Aorta (tissue), 5 donors: Measurements from ENCODE around the gene PHACTR3. TPM values are rescaled to one million over a fixed set of nuclear protein-coding genes. Genes with fewer than 3 reads are reported as not detected.
A peak's percentile ranks its signal among the peaks of the same experiment; 100 is the strongest.

ENCODE experiments used
- ATAC-seq: fragments of 200-7000 bp; cut with Tn5 transposase; one replicate; pipeline ENCODE4 v1.9.1; 2022; ENCODE audit warnings: moderate library complexity; ENCODE audit not compliant: low FRiP score
- DNase-seq, 2 donors: peaks; one replicate each; pipeline ENCODE4 v3.0.0-alpha.2; 2020
- H3K27ac ChIP-seq, 2 donors: one replicate each; pipeline ENCODE4 v1.5.1; 2013; ENCODE audit warnings: low read length in 2 of 2, mild to moderate bottlenecking in 2 of 2, moderate library complexity in 2 of 2, control low read depth in 1 of 2, inconsistent platforms in 1 of 2, low read depth in 1 of 2
- H3K27me3 ChIP-seq, 2 donors: one replicate each; pipeline ENCODE4 v1.6.1; 2013; ENCODE audit warnings: control low read depth in 1 of 2, low read length in 1 of 2, mild to moderate bottlenecking in 1 of 2, moderate library complexity in 1 of 2; ENCODE audit not compliant: insufficient read depth in 2 of 2, control insufficient read depth in 1 of 2
- H3K36me3 ChIP-seq, 2 donors: one replicate each; pipeline ENCODE4 v1.6.1; 2013; ENCODE audit warnings: control low read depth in 1 of 2, low read length in 1 of 2, mild to moderate bottlenecking in 1 of 2; ENCODE audit not compliant: insufficient read depth in 2 of 2, control insufficient read depth in 1 of 2
- H3K4me1 ChIP-seq, 2 donors: one replicate each; pipeline ENCODE4 v1.6.1; 2013; ENCODE audit warnings: low read length in 2 of 2, control low read depth in 1 of 2, mild to moderate bottlenecking in 1 of 2, moderate library complexity in 1 of 2; ENCODE audit not compliant: insufficient read depth in 2 of 2, control insufficient read depth in 1 of 2
- H3K4me3 ChIP-seq, 2 donors: one replicate each; pipeline ENCODE4 v1.5.1; 2013; ENCODE audit warnings: low read length in 2 of 2, control low read depth in 1 of 2, mild to moderate bottlenecking in 1 of 2
- H3K9me3 ChIP-seq: one replicate; pipeline ENCODE4 v1.6.1; 2013; ENCODE audit warnings: mild to moderate bottlenecking, low read length; ENCODE audit not compliant: control insufficient read depth
- WGBS, 2 donors: extraction: QIAGEN DNeasy Blood & Tissue Kit; methylation state at CpG; one replicate each; pipeline ENCODE4 v1.1.7; 2013; 5-methylcytosine and 5-hydroxymethylcytosine counted together
- intact Hi-C, 2 donors: fragments of 100-400 bp; cut with DNase I; formaldehyde crosslinking; loops; one replicate each; pipeline versions ENCODE4 v1.14.2 to v1.15.0; 2022
- polyA plus RNA-seq, 2 donors: library from polyadenylated mRNA; stranded (reverse); fragments of 200-250 nt; gene quantifications; one replicate each; pipeline ENCODE4 v1.2.3, GENCODE V29; 2013
- total RNA-seq, 2 donors: library from RNA; stranded (reverse); fragmentation: NEBNext Ultra II Directional; extraction: Animal tissue kit (Norgen Biotek cat#: 25700); gene quantifications; one replicate each; pipeline ENCODE4 v1.2.1, GENCODE V29; 2021
- donor health status: healthy with polysubstance abuse.
- donor health status: Bipolar disorder and iron deficiency.
- donor health status: DM: no; HTN: no; CAD: no.
- donor health status: DM: no; HTN: no; CAD: no.
- donor health status: DM: yes; HTN: yes; CAD: no.

PHACTR3 gene
- total and polyA plus RNA-seq, 4 donors: 0.16 to 0.27 TPM; not detected in 2

GRCh38 chr20:59629141-59630045, 25.1 kb downstream of the PHACTR3 start:
- H3K4me3 ChIP-seq: no peak overlapping the region
- ATAC-seq (no peak), DNase-seq (no peak)
- intact Hi-C loops: no loop called here
- H3K4me1 ChIP-seq: no peaks in the 10 kb centered on the region
- no peaks in the 10 kb centered on the region for H3K9me3 ChIP-seq
- no peaks in the 10 kb centered on the region for H3K36me3 ChIP-seq
- H3K27ac ChIP-seq: no peak overlapping the region
- 87% methylated on average over 15 of the region's 16 CpGs for WGBS, 2 donors
- H3K27me3 ChIP-seq: no peaks in the 10 kb centered on the region

GRCh38 chr20:59630526-59630925, 26.2 kb downstream of the PHACTR3 start:
- no peak overlapping the region for H3K4me3 ChIP-seq
- no peaks in the 10 kb centered on the region for H3K27me3 ChIP-seq
- 57 to 72% methylated on average over 8 of the region's 8 CpGs for WGBS, 2 donors
- H3K27ac ChIP-seq: no peak overlapping the region
- H3K4me1 ChIP-seq: no peaks in the 10 kb centered on the region
- no peak for ATAC-seq
- intact Hi-C loops: no loop called here
- DNase-seq: no peak
- H3K9me3 ChIP-seq: no peaks in the 10 kb centered on the region
- no peaks in the 10 kb centered on the region for H3K36me3 ChIP-seq

DNA sequence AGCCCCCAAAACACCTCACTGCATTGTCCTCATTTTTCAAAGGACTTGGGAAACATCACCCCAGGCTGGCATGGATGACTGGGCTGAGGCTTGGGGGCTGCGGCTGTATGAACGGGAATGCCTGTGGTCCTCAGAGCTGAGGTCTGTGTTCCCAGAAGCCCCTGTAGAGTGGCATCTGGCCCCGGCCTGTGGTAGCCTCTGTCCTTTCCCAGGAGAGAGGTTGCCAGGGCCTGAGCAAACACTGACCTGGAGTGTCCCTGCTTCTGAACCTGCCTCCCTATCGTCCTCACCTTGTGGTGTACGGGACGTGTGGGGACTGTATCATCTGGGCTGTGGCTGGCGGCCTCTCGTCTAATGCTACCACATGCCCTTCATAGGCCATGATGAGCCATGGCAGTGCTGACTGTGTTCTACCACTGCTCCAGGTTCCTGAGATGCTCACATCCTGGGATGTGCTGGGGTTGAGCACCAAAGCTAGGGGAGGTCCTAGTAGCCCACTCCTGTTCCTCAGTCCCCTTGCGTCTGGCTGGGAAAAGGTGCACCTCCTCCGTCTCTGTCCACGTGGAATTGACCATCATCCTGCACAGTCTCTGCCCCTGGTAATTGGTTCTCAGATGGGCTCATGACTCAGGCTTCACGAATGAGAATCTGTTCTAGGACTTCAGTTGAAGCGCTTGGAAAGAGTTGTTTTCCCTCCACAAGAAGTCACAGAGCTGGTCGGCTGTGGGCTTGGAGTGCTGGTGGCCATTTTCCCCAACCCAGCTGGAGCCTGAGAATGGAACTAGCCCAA, 27.6 kb downstream of the PHACTR3 start:
- Histone ChIP-seq H3K27me3 (no peaks in the 10 kb centered on the region), H3K27ac (no peak overlapping the region), H3K9me3 (no peaks in the 10 kb centered on the region), H3K4me3 (no peak overlapping the region), H3K4me1 (no peaks in the 10 kb centered on the region), H3K36me3 (no peaks in the 10 kb centered on the region)
- intact Hi-C loops: no loop called here
- ATAC-seq (no peak), DNase-seq (no peak)
- WGBS, 2 donors: 84 to 85% methylated on average over 14 of the region's 14 CpGs

DNA sequence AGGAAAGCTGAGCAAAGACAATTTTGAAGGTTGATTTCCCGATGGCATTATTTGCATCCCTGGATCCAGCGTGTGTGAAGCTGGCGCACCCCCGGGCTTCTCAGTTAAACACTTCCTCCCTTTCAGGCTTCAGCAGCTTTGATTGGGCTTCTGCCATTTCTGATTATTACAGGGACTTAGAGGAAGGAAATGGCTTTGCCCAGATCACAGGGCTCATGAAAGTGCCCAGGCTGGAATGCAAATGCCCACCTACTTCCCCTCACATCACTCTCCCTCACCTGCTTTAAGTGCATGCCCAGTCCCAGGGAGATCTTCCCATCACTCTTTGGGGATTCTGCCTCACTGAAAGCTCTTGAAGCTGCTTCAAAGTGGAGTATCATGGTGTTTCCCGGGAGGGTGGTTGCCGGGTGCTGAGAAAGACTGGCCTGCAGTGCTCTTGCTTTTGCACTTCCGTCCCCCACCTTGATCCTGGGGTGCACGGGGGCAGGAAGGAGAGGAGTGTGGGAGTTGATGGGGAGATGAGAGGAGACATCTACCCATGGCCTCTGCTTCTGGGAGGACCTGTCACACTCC, 28.3 kb downstream of the PHACTR3 start:
- H3K27me3 ChIP-seq: no peaks in the 10 kb centered on the region
- intact Hi-C loops: no loop called here
- no peaks in the 10 kb centered on the region for H3K4me1 ChIP-seq
- 78 to 79% methylated on average over 8 of the region's 8 CpGs for WGBS, 2 donors
- H3K36me3 ChIP-seq: no peaks in the 10 kb centered on the region
- DNase-seq (no peak), ATAC-seq (no peak)
- no peak overlapping the region for H3K27ac ChIP-seq
- H3K4me3 ChIP-seq: no peak overlapping the region
- H3K9me3 ChIP-seq: no peaks in the 10 kb centered on the region

DNA sequence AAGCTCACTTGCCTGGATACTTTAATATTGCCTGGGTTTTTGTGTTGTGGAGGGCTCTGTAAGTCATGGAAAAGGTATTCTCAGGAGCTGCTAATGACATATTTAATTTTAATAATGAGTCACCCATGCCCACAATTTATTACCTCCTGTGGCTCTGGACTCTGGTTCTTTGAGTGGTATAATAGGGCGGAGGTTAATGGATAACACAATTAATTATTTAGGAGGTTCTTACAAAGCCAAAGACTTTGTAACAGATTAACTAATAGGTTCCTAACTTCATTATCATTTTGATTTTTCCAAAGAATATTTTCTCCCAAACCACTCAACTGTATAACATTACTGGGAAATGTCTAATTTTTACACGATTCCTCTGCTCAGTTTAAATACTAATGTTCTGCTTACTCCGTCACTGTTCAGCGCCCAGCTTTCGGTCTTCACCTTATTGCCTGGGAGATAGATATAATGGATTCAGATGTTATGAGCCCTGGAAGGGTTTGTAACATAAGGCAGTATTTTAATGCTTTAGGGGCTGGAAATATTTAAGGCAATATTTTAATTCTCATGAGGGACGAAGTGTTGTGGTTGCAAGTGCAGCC, 29.4 kb downstream of the PHACTR3 start:
- no peaks in the 10 kb centered on the region for H3K4me1 ChIP-seq
- no peak overlapping the region for H3K27ac ChIP-seq
- H3K4me3 ChIP-seq: no peak overlapping the region
- 80 to 84% methylated on average over 6 of the region's 6 CpGs for WGBS, 2 donors
- ATAC-seq (no peak), DNase-seq (peak in 1 of 2 donors; percentile 21)
- H3K9me3 ChIP-seq: no peaks in the 10 kb centered on the region
- no peaks in the 10 kb centered on the region for H3K27me3 ChIP-seq
- intact Hi-C loops: no loop called here
- H3K36me3 ChIP-seq: no peaks in the 10 kb centered on the region

DNA sequence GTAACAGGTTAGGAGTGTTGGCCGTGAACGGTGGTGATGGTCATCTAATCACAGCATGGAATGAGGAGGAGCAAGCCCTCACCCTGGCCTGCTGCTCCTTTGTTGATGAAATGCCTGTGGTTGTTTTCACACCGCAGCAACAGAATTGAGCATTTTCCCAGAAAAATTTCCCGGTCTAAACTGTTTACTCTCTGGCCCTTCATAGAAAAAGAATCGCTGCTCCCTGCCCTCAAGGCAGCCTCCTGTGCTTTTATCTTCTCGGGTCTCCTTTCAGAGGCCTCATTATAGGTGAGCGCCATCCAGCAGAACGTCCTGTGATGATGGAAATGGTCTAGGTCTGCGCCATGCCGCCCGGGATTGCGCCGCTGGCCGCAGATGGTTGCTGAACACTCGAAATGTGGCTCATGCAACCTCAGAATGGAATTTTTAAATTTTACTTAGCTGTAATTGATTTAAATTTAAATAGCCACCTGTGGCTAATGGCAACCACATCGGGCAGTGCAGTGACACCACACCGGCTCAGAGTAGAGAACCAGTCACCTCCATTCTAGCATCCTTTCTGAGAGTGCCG, 30.2 kb downstream of the PHACTR3 start:
- no peak for ATAC-seq
- Histone ChIP-seq H3K27me3 (no peaks in the 10 kb centered on the region), H3K4me3 (no peak overlapping the region), H3K36me3 (no peaks in the 10 kb centered on the region), H3K9me3 (no peaks in the 10 kb centered on the region), H3K4me1 (no peaks in the 10 kb centered on the region), H3K27ac (no peak overlapping the region)
- peak in 1 of 2 donors; percentile 24 for DNase-seq
- WGBS, 2 donors: 71 to 72% methylated on average over 18 of the region's 18 CpGs
- intact Hi-C loops: no loop called here

DNA sequence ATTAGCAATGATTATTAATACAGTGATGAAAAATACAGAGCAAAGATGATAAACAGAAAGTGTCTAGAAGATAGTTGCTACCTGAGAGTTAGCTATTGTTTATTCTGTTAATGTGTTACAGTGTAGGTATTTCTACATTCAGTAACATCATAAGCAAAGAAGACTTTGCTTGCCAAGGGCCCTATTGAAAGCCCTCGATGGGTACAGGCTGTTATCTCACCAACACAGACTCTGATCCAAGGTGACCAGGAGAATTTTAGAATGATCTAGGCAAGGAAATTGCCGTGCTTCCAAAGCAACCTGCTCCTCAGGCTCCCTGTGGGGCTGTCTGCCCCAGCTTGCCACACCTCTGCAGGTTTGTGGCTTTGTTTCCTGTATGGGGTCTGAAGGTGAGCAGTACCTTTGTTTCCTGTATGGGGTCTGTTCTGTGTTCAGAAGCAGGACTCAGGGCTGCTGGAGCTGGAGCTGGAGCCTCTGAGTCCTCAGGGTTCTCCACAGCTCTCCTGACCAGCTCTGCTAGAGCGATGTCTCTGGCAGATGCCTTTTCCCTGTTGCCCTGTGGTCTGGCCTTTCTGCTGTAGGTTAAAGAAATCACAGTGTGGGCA, 32.5 kb downstream of the PHACTR3 start:
- Histone ChIP-seq H3K4me1 (no peaks in the 10 kb centered on the region), H3K4me3 (no peak overlapping the region), H3K36me3 (no peaks in the 10 kb centered on the region), H3K27ac (no peak overlapping the region), H3K9me3 (no peaks in the 10 kb centered on the region), H3K27me3 (no peaks in the 10 kb centered on the region)
- ATAC-seq (no peak), DNase-seq (no peak)
- intact Hi-C loops: no loop called here
- 73 to 79% methylated on average over 3 of the region's 3 CpGs for WGBS, 2 donors

GRCh38 chr20:59640267-59640666, 35.9 kb downstream of the PHACTR3 start:
- WGBS, 2 donors: 88 to 94% methylated on average over 5 of the region's 5 CpGs
- H3K4me3 ChIP-seq: no peak overlapping the region
- H3K36me3 ChIP-seq: no peaks in the 10 kb centered on the region
- intact Hi-C loops: no loop called here
- no peak overlapping the region for H3K27ac ChIP-seq
- no peaks in the 10 kb centered on the region for H3K9me3 ChIP-seq
- ATAC-seq (no peak), DNase-seq (peak in 1 of 2 donors; percentile 46)
- H3K27me3 ChIP-seq: no peaks in the 10 kb centered on the region
- H3K4me1 ChIP-seq: no peaks in the 10 kb centered on the region
